ENCODE measurements around the gene TMEM132E.

TMEM132E gene

GRCh38 chr17:34637041-34637547 lies 57.7 kb downstream of the TMEM132E start:
- no peak overlapping the region for H3K27ac ChIP-seq
- no peak for TF ChIP-seq ZFX (IDR thresholded peaks at IDR 0.05; ENCODE audit: borderline replicate concordance)
- TF ChIP-seq, protein P1, sequence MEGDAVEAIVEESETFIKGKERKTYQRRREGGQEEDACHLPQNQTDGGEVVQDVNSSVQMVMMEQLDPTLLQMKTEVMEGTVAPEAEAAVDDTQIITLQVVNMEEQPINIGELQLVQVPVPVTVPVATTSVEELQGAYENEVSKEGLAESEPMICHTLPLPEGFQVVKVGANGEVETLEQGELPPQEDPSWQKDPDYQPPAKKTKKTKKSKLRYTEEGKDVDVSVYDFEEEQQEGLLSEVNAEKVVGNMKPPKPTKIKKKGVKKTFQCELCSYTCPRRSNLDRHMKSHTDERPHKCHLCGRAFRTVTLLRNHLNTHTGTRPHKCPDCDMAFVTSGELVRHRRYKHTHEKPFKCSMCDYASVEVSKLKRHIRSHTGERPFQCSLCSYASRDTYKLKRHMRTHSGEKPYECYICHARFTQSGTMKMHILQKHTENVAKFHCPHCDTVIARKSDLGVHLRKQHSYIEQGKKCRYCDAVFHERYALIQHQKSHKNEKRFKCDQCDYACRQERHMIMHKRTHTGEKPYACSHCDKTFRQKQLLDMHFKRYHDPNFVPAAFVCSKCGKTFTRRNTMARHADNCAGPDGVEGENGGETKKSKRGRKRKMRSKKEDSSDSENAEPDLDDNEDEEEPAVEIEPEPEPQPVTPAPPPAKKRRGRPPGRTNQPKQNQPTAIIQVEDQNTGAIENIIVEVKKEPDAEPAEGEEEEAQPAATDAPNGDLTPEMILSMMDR (IDR thresholded peaks at IDR 0.05), result no peak

DNA sequence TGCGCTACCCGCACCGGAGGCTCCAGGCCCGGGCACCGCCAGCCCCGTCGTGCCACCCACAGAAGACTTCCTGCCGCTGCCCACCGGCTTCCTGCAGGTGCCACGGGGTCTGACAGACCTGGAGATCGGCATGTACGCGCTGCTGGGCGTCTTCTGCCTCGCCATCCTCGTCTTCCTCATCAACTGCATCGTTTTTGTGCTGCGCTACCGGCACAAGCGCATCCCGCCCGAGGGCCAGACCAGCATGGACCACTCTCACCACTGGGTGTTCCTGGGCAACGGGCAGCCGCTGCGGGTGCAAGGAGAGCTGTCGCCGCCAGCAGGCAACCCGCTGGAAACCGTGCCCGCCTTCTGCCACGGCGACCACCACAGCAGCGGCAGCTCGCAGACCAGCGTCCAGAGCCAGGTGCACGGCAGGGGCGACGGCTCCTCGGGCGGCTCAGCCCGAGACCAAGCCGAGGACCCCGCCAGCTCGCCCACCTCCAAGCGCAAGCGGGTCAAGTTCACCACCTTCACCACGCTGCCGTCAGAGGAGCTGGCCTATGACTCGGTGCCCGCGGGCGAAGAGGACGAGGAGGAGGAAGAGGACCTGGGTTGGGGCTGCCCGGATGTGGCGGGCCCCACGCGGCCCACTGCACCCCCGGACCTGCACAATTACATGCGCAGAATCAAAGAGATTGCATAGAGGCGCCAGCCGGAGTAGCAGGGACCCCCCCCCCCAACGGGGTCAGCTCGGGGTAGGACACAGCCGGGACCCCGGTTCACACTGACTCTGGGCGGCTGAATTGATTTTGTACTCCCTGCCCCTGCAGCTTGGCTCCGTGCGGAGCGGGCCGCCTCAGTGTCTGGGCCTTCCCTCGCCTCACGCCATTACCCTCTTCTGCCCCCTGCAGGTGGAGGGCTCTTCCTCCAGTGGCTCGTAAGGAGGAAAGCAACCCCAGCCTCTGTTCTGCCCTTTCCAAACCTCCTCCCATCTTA lies 58.5 kb downstream of the TMEM132E start:
- TF ChIP-seq, protein P1 (IDR thresholded peaks at IDR 0.05), result peak; percentile 91
- TF ChIP-seq ZFX (IDR thresholded peaks at IDR 0.05; ENCODE audit: borderline replicate concordance), result no peak
- no peak overlapping the region for H3K27ac ChIP-seq

GRCh38 chr17:34638526-34639260 lies 59.3 kb downstream of the TMEM132E start:
- TF ChIP-seq, protein P1 (IDR thresholded peaks at IDR 0.05), result peak; percentile 68
- TF ChIP-seq ZFX (IDR thresholded peaks at IDR 0.05; ENCODE audit: borderline replicate concordance), result no peak
- no peak overlapping the region for H3K27ac ChIP-seq

- no peak overlapping the region for H3K27ac ChIP-seq
- no peak for TF ChIP-seq ZFX (IDR thresholded peaks at IDR 0.05; ENCODE audit: borderline replicate concordance)
- TF ChIP-seq, protein P1 (IDR thresholded peaks at IDR 0.05), result no peak
Observed at GRCh38 chr17:34639706-34640425, 60.5 kb downstream of the TMEM132E start.

- no peak overlapping the region for H3K27ac ChIP-seq
- TF ChIP-seq, protein P1 (IDR thresholded peaks at IDR 0.05), result no peak
- no peak for TF ChIP-seq ZFX (IDR thresholded peaks at IDR 0.05; ENCODE audit: borderline replicate concordance)
Observed at GRCh38 chr17:34641368-34641767, 62.0 kb downstream of the TMEM132E start.

DNA sequence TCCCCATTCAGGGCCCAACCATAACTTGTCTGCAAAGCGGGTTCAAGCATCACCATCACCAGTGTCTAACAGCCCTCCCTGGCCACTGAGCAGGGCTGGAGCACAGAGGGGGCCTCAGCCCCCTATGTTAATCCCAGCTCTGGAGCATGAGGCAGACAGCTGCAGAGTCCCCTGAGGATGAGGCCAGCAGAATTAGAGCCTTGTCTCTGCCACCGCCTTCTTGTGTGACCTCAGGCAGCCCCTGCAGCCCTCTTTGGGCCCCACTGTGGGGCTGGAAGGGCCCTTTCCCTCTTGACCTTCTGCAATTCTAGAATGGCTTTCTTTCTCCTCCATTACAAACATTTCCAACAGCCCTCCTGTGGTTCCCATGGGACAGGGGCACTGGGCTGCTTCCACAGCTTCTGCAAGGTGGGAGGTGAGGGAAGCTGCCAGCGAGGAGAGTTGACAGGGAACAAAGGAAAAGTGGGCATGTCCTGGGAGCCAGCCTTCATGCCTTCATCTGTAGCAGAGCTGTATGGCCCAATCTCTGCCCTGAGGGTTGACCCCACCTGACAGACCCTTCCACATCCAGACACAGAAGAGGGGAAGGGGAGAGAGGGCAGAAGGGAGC lies 65.7 kb downstream of the TMEM132E start:
- TF ChIP-seq ZFX (IDR thresholded peaks at IDR 0.05; ENCODE audit: borderline replicate concordance), result no peak
- TF ChIP-seq, protein P1 (IDR thresholded peaks at IDR 0.05), result no peak
- no peak overlapping the region for H3K27ac ChIP-seq

All from 22Rv1 (cell line).